RWPE2 (cell line): ENCODE results near the gene HBQ1.

Source experiments
- ATAC-seq: fragments of 200-7000 bp; cut with Tn5 transposase; 3 replicates; pipeline ENCODE4 v1.9.1; 2021; ENCODE audit warnings: low read depth
- DNase-seq: peaks from one replicate; pipeline ENCODE4 v3.0.0-alpha.2; 2020; ENCODE audit warnings: low spot score
- H3K27ac ChIP-seq: fragments of 450-650 bp; 2 replicates; pipeline ENCODE4 v1.5.1; 2017; ENCODE audit warnings: mild to moderate bottlenecking; ENCODE audit not compliant: poor library complexity, severe bottlenecking
- H3K27me3 ChIP-seq: fragments of 250-450 bp; sonication (Bioruptor Pico); 2 replicates; pipeline ENCODE4 v1.5.1; 2021; ENCODE audit warnings: mild to moderate bottlenecking, moderate library complexity; ENCODE audit not compliant: insufficient read depth, poor library complexity, severe bottlenecking
- H3K36me3 ChIP-seq: fragments of 250-450 bp; sonication (Bioruptor Pico); 2 replicates; pipeline ENCODE4 v1.5.1; 2020; ENCODE audit warnings: low read depth, mild to moderate bottlenecking, moderate library complexity
- H3K4me1 ChIP-seq: fragments of 250-450 bp; sonication (Bioruptor Pico); 2 replicates; pipeline ENCODE4 v1.5.1; 2021; ENCODE audit warnings: mild to moderate bottlenecking, moderate library complexity; ENCODE audit not compliant: insufficient read depth, poor library complexity, severe bottlenecking
- H3K4me3 ChIP-seq: fragments of 250-450 bp; sonication (Bioruptor Pico); 2 replicates; pipeline ENCODE4 v1.5.1; 2021; ENCODE audit warnings: mild to moderate bottlenecking, moderate library complexity; ENCODE audit not compliant: severe bottlenecking
- H3K9me3 ChIP-seq: fragments of 250-450 bp; sonication (Bioruptor Pico); 2 replicates; pipeline ENCODE4 v1.5.1; 2021; ENCODE audit warnings: mild to moderate bottlenecking, moderate library complexity; ENCODE audit not compliant: severe bottlenecking
- TF ChIP-seq, protein P1 (sequence below): fragments of 450-650 bp; IDR thresholded peaks from one replicate; pipeline ENCODE4 v1.5.1; 2017; ENCODE audit warnings: mild to moderate bottlenecking, moderate library complexity; ENCODE audit not compliant: poor library complexity, severe bottlenecking

Gene HBQ1

DNA sequence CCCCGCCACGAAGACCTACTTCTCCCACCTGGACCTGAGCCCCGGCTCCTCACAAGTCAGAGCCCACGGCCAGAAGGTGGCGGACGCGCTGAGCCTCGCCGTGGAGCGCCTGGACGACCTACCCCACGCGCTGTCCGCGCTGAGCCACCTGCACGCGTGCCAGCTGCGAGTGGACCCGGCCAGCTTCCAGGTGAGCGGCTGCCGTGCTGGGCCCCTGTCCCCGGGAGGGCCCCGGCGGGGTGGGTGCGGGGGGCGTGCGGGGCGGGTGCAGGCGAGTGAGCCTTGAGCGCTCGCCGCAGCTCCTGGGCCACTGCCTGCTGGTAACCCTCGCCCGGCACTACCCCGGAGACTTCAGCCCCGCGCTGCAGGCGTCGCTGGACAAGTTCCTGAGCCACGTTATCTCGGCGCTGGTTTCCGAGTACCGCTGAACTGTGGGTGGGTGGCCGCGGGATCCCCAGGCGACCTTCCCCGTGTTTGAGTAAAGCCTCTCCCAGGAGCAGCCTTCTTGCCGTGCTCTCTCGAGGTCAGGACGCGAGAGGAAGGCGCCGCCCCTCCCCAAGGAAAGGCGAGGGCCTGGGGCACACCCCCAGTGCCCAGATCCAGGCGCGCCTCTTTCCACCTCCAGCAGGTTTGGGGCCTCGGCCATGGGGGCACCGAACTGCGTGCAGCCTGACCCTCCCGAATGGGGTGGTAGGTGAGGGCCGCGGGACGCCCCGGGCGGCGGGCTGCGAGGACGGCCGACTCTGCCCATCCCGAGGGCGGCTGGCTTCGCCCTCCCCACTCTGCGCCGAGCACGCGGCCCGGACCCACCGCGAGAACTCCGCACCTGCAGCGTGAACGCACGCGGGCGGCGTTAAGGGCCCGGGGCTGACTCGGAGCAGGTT lies 664 bp downstream of the HBQ1 start:
- DNase-seq (no peak), ATAC-seq (peak; percentile 61)
- Histone ChIP-seq H3K27ac (no peak overlapping the region), H3K36me3 (no peaks in the 10 kb centered on the region), H3K9me3 (no peaks in the 10 kb centered on the region), H3K4me1 (no peaks in the 10 kb centered on the region), H3K27me3 (peaks cover 30% of the 10 kb centered on the region), H3K4me3 (peak overlapping the region; percentile 8)
- TF ChIP-seq, protein P1, sequence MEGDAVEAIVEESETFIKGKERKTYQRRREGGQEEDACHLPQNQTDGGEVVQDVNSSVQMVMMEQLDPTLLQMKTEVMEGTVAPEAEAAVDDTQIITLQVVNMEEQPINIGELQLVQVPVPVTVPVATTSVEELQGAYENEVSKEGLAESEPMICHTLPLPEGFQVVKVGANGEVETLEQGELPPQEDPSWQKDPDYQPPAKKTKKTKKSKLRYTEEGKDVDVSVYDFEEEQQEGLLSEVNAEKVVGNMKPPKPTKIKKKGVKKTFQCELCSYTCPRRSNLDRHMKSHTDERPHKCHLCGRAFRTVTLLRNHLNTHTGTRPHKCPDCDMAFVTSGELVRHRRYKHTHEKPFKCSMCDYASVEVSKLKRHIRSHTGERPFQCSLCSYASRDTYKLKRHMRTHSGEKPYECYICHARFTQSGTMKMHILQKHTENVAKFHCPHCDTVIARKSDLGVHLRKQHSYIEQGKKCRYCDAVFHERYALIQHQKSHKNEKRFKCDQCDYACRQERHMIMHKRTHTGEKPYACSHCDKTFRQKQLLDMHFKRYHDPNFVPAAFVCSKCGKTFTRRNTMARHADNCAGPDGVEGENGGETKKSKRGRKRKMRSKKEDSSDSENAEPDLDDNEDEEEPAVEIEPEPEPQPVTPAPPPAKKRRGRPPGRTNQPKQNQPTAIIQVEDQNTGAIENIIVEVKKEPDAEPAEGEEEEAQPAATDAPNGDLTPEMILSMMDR, result no peak

DNA sequence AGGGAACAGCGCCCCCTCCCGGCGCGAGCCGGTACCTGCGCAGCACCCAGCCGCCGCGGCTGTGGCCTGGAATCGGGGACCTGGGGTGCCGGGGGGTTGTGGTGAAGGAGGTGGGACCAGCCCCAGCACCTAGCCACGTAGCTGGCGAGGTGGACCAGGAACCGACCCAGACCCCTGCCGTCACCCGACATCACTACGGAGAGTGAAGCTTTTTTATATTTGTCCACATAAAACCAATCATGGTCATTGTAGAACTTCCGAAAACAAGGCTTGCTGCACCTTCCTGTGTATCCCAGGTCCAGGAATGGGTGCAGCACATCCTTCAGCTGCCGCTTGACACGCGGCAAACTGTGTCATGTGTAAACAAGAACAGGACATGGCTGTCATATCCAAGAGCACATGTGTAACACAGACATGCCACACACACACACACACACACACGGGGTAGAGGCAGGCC lies 1.3 kb downstream of the HBQ1 start:
- no peaks in the 10 kb centered on the region for H3K36me3 ChIP-seq
- DNase-seq, result no peak
- no peak for ATAC-seq

DNA sequence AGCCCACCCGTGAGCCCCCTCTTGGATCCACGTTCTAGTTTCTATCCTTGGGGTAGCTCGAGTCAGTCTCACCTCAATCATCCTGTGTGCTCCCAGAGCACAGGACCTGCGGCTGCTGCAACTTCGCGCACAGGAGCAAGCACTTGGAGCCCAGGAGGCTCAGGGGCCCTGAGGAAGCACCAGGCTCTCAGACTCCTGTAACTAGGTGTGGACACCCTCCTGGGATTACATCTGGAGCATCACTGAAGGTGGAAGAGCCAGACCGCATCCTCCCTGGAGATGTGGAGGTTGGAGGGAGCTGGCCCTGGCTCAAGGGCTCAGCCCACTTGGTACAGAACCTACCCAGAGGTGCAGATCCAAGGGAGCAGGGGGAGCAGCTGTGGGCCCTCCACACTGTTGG lies 2.7 kb downstream of the HBQ1 start:
- Histone ChIP-seq H3K9me3 (no peaks in the 10 kb centered on the region), H3K36me3 (peaks cover 8% of the 10 kb centered on the region), H3K27me3 (peaks cover 20% of the 10 kb centered on the region), H3K4me1 (no peaks in the 10 kb centered on the region), H3K27ac (no peak overlapping the region), H3K4me3 (no peak overlapping the region)
- TF ChIP-seq, protein P1, result no peak
- ATAC-seq, result no peak
- DNase-seq, result no peak

More for the DNA sequence above, 1.3 kb downstream of the HBQ1 start:
- TF ChIP-seq, protein P1, result peak; percentile 94
- H3K27me3 ChIP-seq, result peaks cover 30% of the 10 kb centered on the region
- no peak overlapping the region for H3K27ac ChIP-seq
- H3K9me3 ChIP-seq, result no peaks in the 10 kb centered on the region
- no peaks in the 10 kb centered on the region for H3K4me1 ChIP-seq
- H3K4me3 ChIP-seq, result no peak overlapping the region

DNA sequence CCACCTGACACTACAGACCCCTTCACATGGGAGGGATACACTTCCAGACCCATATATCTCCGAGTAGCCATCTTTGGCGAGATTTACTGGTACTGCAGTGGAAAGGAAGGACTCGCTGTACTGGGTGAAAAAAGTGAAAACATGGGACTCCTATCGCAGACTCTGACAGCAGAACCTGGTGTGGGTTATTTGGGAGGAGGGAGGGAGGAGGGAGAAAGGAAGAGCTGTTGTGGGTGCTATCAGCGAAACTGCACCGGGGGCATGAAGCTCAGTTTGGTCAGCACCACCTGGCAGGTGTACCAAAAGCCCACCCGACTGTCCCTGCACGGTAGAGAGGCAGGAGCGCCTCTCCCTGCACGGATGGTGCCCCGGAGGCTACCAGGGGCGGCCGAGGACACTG lies 5.0 kb downstream of the HBQ1 start:
- no peaks in the 10 kb centered on the region for H3K27me3 ChIP-seq
- DNase-seq (no peak), ATAC-seq (no peak)
- no peak overlapping the region for H3K4me3 ChIP-seq
- H3K9me3 ChIP-seq, result no peaks in the 10 kb centered on the region
- peaks cover 28% of the 10 kb centered on the region for H3K36me3 ChIP-seq
- H3K4me1 ChIP-seq, result no peaks in the 10 kb centered on the region
- H3K27ac ChIP-seq, result no peak overlapping the region
- TF ChIP-seq, protein P1, result no peak

DNA sequence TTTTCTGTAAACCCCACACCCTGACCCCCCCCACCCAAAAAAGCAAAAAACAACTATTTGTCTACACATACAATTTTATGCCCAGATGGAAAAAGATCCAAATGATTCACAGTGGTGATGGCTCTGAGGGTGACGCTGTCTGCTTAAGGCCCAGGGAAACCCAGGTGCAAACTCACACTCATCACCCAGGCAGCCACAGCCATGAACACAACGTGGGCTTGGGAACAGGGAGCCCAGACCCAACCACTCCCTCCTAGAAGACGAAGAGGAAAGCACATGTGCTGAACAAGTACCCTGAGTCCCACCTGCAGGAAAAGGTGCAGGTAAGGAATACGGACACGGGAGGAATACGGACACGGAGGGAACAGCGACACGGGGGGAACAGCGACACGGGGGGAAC lies 5.4 kb downstream of the HBQ1 start:
- Histone ChIP-seq H3K9me3 (no peaks in the 10 kb centered on the region), H3K4me3 (no peak overlapping the region), H3K27ac (no peak overlapping the region), H3K4me1 (no peaks in the 10 kb centered on the region), H3K27me3 (no peaks in the 10 kb centered on the region), H3K36me3 (peaks cover 31% of the 10 kb centered on the region)
- ATAC-seq (no peak), DNase-seq (no peak)
- TF ChIP-seq, protein P1, result no peak
